Activated CD4-positive, alpha-beta T cell treated with anti-CD3 and anti-CD28 coated beads, Interleukin-2, amount 10 ng/mL, durations not matched to agents 24 days and 14 days (primary cell): ENCODE measurements around the gene KCNMB2. TPM values are rescaled to one million over a fixed set of nuclear protein-coding genes. Genes with fewer than 3 reads are reported as not detected.
"Not testable (repeated sequence)": the region's sequence is repeated elsewhere in the genome, so short reads cannot be mapped to it uniquely, and the experiment has no call there.

Source experiments
- DNase-seq: peaks from one replicate; pipeline ENCODE4 v3.0.0; 2022
- H3K27ac Mint-ChIP-seq: one replicate; pipeline ENCODE4 v1.8.0; 2022; ENCODE audit warnings: mild to moderate bottlenecking, mixed read lengths
- H3K27me3 Mint-ChIP-seq: one replicate; pipeline ENCODE4 v1.8.0; 2022; ENCODE audit warnings: mixed read lengths
- H3K36me3 Mint-ChIP-seq: one replicate; pipeline ENCODE4 v1.8.0; 2022; ENCODE audit warnings: low read depth, mild to moderate bottlenecking, mixed read lengths
- H3K4me1 Mint-ChIP-seq: one replicate; pipeline ENCODE4 v1.8.0; 2021; ENCODE audit warnings: mixed read lengths
- H3K4me3 Mint-ChIP-seq: one replicate; pipeline ENCODE4 v1.8.0; 2022; ENCODE audit warnings: mild to moderate bottlenecking, moderate library complexity, mixed read lengths
- H3K9me3 Mint-ChIP-seq: one replicate; pipeline ENCODE4 v1.8.0; 2021; ENCODE audit warnings: mixed read lengths
- intact Hi-C: fragments of 100-400 bp; cut with micrococcal nuclease; formaldehyde crosslinking; loops from one replicate; pipeline ENCODE4 v1.15.1; 2023
- total RNA-seq: library from RNA; stranded (reverse); gene quantifications from 2 replicates; pipeline ENCODE4 v1.2.3, GENCODE V29; 2022

The KCNMB2 gene
- total RNA-seq, 1 donor from 2014 or later, result not detected

- H3K27me3 Mint-ChIP-seq, result no peaks in the 10 kb centered on the region
- no peaks in the 10 kb centered on the region for H3K36me3 Mint-ChIP-seq
- intact Hi-C loops, result no loop called here
- H3K4me1 Mint-ChIP-seq, result no peaks in the 10 kb centered on the region
- H3K27ac Mint-ChIP-seq, result no peak overlapping the region
- no peaks in the 10 kb centered on the region for H3K9me3 Mint-ChIP-seq
- H3K4me3 Mint-ChIP-seq, result no peak overlapping the region
- DNase-seq, result no peak
Observed at GRCh38 chr3:178739720-178740119, 203.5 kb downstream of the KCNMB2 start.

- Mint-ChIP-seq H3K9me3 (no peaks in the 10 kb centered on the region), H3K4me1 (no peaks in the 10 kb centered on the region), H3K27ac (no peak overlapping the region), H3K4me3 (no peak overlapping the region), H3K36me3 (no peaks in the 10 kb centered on the region), H3K27me3 (no peaks in the 10 kb centered on the region)
- DNase-seq, result peak; percentile 6
- intact Hi-C loops, result no loop called here
Observed at GRCh38 chr3:178741020-178741419, 204.8 kb downstream of the KCNMB2 start.

- Mint-ChIP-seq H3K36me3 (no peaks in the 10 kb centered on the region), H3K4me3 (no peak overlapping the region), H3K9me3 (peaks cover 3% of the 10 kb centered on the region), H3K27me3 (no peaks in the 10 kb centered on the region), H3K27ac (no peak overlapping the region), H3K4me1 (no peaks in the 10 kb centered on the region)
- peak; percentile 4 for DNase-seq
- intact Hi-C loops, result no loop called here
Observed at GRCh38 chr3:178743297-178743696, 207.1 kb downstream of the KCNMB2 start.

GRCh38 chr3:178745861-178746655 lies 209.8 kb downstream of the KCNMB2 start:
- H3K9me3 Mint-ChIP-seq, H3K4me3 Mint-ChIP-seq, H3K27ac Mint-ChIP-seq, H3K4me1 Mint-ChIP-seq, H3K27me3 Mint-ChIP-seq, H3K36me3 Mint-ChIP-seq, intact Hi-C loops: not testable (repeated sequence)
- peak; percentile 32 for DNase-seq

- Mint-ChIP-seq H3K4me1 (no peaks in the 10 kb centered on the region), H3K4me3 (no peak overlapping the region), H3K27ac (no peak overlapping the region), H3K27me3 (no peaks in the 10 kb centered on the region), H3K36me3 (no peaks in the 10 kb centered on the region), H3K9me3 (peaks cover 3% of the 10 kb centered on the region)
- peak; percentile 1 for DNase-seq
- intact Hi-C loops, result no loop called here
Observed at GRCh38 chr3:178748874-178749273, 212.6 kb downstream of the KCNMB2 start.

- Mint-ChIP-seq H3K4me1 (no peaks in the 10 kb centered on the region), H3K9me3 (peaks cover 3% of the 10 kb centered on the region), H3K27ac (no peak overlapping the region), H3K4me3 (no peak overlapping the region), H3K27me3 (no peaks in the 10 kb centered on the region), H3K36me3 (no peaks in the 10 kb centered on the region)
- peak; percentile 6 for DNase-seq
- intact Hi-C loops, result no loop called here
Observed at GRCh38 chr3:178749471-178749870, 213.2 kb downstream of the KCNMB2 start.

- intact Hi-C loops, result no loop called here
- no peaks in the 10 kb centered on the region for H3K4me1 Mint-ChIP-seq
- DNase-seq, result no peak
- no peak overlapping the region for H3K4me3 Mint-ChIP-seq
- H3K27ac Mint-ChIP-seq, result no peak overlapping the region
- H3K36me3 Mint-ChIP-seq, result no peaks in the 10 kb centered on the region
- peaks cover 3% of the 10 kb centered on the region for H3K9me3 Mint-ChIP-seq
- no peaks in the 10 kb centered on the region for H3K27me3 Mint-ChIP-seq
Observed at GRCh38 chr3:178750639-178751300, 214.5 kb downstream of the KCNMB2 start.

- H3K27me3 Mint-ChIP-seq, result no peaks in the 10 kb centered on the region
- H3K27ac Mint-ChIP-seq, result no peak overlapping the region
- H3K36me3 Mint-ChIP-seq, result no peaks in the 10 kb centered on the region
- H3K9me3 Mint-ChIP-seq, result no peaks in the 10 kb centered on the region
- peak; percentile 2 for DNase-seq
- H3K4me1 Mint-ChIP-seq, result no peaks in the 10 kb centered on the region
- H3K4me3 Mint-ChIP-seq, result no peak overlapping the region
- intact Hi-C loops, result no loop called here
Observed at GRCh38 chr3:178752843-178753242, 216.6 kb downstream of the KCNMB2 start.

- no peak overlapping the region for H3K4me3 Mint-ChIP-seq
- no peak overlapping the region for H3K27ac Mint-ChIP-seq
- no peaks in the 10 kb centered on the region for H3K36me3 Mint-ChIP-seq
- intact Hi-C loops, result no loop called here
- no peaks in the 10 kb centered on the region for H3K4me1 Mint-ChIP-seq
- peak; percentile 47 for DNase-seq
- no peaks in the 10 kb centered on the region for H3K27me3 Mint-ChIP-seq
- no peaks in the 10 kb centered on the region for H3K9me3 Mint-ChIP-seq
Observed at GRCh38 chr3:178754852-178755510, 218.7 kb downstream of the KCNMB2 start.

GRCh38 chr3:178761024-178761423 lies 224.8 kb downstream of the KCNMB2 start:
- Mint-ChIP-seq H3K9me3 (no peaks in the 10 kb centered on the region), H3K27ac (no peak overlapping the region)

GRCh38 chr3:178761461-178761860 lies 225.2 kb downstream of the KCNMB2 start:
- Mint-ChIP-seq H3K27me3 (no peaks in the 10 kb centered on the region), H3K9me3 (no peaks in the 10 kb centered on the region), H3K36me3 (no peaks in the 10 kb centered on the region), H3K4me1 (no peaks in the 10 kb centered on the region), H3K4me3 (no peak overlapping the region), H3K27ac (no peak overlapping the region)
- intact Hi-C loops, result no loop called here
- DNase-seq, result peak; percentile 13

More at GRCh38 chr3:178761024-178761423, 224.8 kb downstream of the KCNMB2 start:
- intact Hi-C loops, result no loop called here
- Mint-ChIP-seq H3K27me3 (no peaks in the 10 kb centered on the region), H3K4me3 (no peak overlapping the region), H3K36me3 (no peaks in the 10 kb centered on the region), H3K4me1 (no peaks in the 10 kb centered on the region)
- peak; percentile 23 for DNase-seq

- DNase-seq, result peak; percentile 2
- no peaks in the 10 kb centered on the region for H3K4me1 Mint-ChIP-seq
- H3K27ac Mint-ChIP-seq, result no peak overlapping the region
- no peak overlapping the region for H3K4me3 Mint-ChIP-seq
- H3K36me3 Mint-ChIP-seq, result no peaks in the 10 kb centered on the region
- no peaks in the 10 kb centered on the region for H3K9me3 Mint-ChIP-seq
- intact Hi-C loops, result no loop called here
- no peaks in the 10 kb centered on the region for H3K27me3 Mint-ChIP-seq
Observed at GRCh38 chr3:178762385-178762784, 226.1 kb downstream of the KCNMB2 start.

- H3K4me1 Mint-ChIP-seq, result no peaks in the 10 kb centered on the region
- H3K27ac Mint-ChIP-seq, result no peak overlapping the region
- no peak overlapping the region for H3K4me3 Mint-ChIP-seq
- no peak for DNase-seq
- no peaks in the 10 kb centered on the region for H3K36me3 Mint-ChIP-seq
- no peaks in the 10 kb centered on the region for H3K27me3 Mint-ChIP-seq
- H3K9me3 Mint-ChIP-seq, result no peaks in the 10 kb centered on the region
- intact Hi-C loops, result no loop called here
Observed at GRCh38 chr3:178765472-178765871, 229.2 kb downstream of the KCNMB2 start.

- H3K27me3 Mint-ChIP-seq, result no peaks in the 10 kb centered on the region
- H3K4me3 Mint-ChIP-seq, result no peak overlapping the region
- H3K36me3 Mint-ChIP-seq, result no peaks in the 10 kb centered on the region
- H3K9me3 Mint-ChIP-seq, result no peaks in the 10 kb centered on the region
- DNase-seq, result no peak
- H3K4me1 Mint-ChIP-seq, result no peaks in the 10 kb centered on the region
- intact Hi-C loops, result no loop called here
- no peak overlapping the region for H3K27ac Mint-ChIP-seq
Observed at GRCh38 chr3:178767581-178767980, 231.3 kb downstream of the KCNMB2 start.
